HG02981 (cell line): Measurements from ENCODE around the gene HIGD2A.

ENCODE experiments used
- ATAC-seq: cut with Tn5 transposase; IDR thresholded peaks from one replicate; pipeline ENCODE4 v1.9.1; 2021; ENCODE audit warnings: mild to moderate bottlenecking, moderate library complexity; ENCODE audit not compliant: unreplicated experiment

HIGD2A gene

DNA sequence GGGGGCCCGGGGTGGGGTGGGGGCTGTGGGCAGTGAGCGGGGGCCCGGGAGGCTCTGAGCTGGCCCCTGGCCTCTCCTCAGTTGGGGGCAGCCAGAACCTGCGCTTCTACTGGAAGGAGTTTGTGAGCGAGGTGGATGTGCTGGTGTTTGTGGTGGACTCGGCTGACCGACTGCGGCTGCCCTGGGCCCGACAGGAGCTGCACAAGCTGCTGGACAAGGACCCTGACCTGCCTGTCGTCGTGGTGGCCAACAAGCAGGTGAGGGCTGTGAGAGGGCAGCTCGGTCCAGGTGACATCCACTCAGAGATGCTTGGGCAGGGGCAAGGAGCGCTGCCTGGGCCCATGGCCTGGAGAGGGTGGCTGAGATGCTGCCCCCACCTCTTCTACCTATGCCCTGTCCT, 19.8 kb upstream of the HIGD2A start:
- no peak for ATAC-seq

DNA sequence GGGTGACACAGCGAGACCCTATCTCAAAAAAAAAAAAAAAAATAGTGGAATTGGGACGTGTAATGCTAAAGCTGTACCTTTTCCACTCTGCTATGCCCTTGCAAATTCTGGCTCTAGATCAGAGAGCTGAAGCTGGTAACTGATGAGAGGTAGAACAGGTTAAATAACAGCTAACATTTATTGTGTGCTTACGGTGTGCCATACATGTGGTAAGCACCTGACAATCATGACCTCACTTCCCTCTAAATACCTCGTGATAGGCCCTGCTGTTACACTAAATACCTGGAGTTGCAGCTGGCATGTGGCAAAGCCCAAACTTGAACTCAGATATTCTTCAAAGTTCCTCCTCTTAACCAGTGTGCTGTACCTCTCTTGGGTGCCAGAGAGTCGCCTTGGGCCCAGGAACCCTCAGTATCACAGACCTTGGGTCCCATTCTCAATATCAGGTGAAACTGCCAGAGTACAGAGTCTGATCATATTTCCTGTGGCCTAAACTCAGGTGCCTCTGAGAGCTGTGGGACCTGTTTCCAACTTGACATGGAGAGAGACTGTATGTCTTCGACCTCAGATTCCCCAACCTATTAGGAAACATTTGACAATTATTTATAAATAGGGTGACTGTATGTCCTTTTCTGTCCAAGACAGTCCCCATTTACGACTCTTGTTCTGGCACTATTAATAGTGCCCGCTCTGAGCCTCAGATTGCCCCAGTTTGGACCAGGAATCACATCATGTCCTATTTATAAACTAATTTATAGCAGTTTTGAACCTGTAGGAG, 18.4 kb upstream of the HIGD2A start:
- no peak for ATAC-seq

- no peak for ATAC-seq
These were observed 16.7 kb upstream of the HIGD2A start for GRCh38 chr5:176371621-176372539.

- ATAC-seq: no peak
These were observed 15.3 kb upstream of the HIGD2A start for GRCh38 chr5:176373100-176373818.

DNA sequence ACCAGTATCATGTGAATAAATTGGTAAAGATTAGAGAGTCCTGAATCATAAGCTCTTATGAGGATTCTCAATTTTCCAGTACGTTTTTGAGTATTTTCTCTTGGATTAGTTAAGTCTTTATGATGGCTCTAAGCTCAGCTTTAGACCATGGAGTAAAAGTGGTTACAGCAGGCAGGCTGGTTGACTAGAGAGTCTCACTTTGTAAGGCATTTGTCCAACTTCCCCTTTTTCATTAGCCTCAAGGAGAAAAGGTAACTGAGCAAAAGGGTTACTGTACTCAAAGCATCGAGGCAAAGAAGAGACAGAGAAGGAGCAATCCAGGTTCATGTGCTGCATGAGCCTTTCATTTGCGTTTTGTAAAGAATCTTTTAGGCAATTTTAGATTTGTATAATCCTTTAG, 8.7 kb upstream of the HIGD2A start:
- ATAC-seq: peak; percentile 50

DNA sequence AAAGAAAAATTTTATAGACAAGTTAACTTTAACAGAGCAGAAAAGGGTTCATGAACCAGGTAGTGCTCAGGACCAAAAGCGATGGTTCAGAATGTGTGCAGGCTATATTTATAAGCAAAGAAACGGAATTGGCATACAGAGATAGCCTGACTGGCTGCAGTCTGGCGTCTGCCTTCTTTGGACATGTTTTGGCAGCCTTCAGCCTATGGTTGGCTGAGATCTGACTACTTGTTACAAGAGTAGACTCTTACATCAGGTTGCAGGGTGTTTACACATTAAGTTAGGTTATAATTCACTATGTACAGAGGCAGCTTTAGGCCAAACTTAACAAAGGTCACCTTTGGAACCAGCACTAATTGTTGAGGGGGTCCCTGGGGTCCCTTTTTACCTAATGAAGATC, 7.1 kb upstream of the HIGD2A start:
- no peak for ATAC-seq

DNA sequence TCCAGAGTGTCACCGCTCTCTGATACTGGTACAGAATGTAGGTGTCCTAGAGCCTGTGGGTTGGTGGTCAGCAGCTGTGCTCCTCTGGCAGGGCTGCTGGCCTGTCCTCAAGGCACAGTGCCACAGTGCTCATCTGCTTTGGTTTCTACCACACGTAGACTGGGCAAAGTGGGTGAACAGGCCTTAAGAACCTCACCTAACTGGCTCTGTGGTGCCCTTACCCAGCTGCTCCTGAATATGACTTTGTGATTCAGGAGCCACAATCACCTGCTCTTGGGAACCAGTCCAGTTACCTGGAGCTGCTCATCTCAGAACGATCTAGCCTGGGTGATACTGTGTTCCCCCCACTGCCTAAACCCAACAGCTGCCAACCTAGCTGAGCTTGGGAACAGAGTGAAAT, 6.6 kb upstream of the HIGD2A start:
- no peak for ATAC-seq

DNA sequence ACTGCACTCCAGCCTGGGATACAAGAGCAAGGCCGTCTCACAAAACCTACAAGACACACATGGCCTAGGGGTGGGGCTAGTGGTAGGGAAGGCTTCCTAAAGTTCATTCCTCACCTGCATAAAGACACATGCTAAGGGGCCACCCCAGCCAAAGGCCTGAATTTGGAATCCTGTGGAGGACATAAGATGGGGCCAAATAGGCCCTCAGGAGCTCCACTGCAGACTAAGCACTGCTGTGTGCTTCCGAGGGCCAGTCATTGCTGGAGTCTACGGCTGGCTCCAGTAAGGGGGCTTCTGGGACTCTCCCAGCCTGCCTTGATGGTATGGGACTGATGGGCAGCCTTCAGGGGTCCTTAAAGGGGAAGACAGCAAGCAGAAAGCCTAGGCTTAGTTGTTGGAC, 5.8 kb upstream of the HIGD2A start:
- ATAC-seq: no peak

- no peak for ATAC-seq
These were observed 5.2 kb upstream of the HIGD2A start for GRCh38 chr5:176383248-176383905.

- ATAC-seq: no peak
These were observed 4.6 kb upstream of the HIGD2A start for GRCh38 chr5:176383961-176384360.

GRCh38 chr5:176384366-176384930, 4.1 kb upstream of the HIGD2A start:
- no peak for ATAC-seq

DNA sequence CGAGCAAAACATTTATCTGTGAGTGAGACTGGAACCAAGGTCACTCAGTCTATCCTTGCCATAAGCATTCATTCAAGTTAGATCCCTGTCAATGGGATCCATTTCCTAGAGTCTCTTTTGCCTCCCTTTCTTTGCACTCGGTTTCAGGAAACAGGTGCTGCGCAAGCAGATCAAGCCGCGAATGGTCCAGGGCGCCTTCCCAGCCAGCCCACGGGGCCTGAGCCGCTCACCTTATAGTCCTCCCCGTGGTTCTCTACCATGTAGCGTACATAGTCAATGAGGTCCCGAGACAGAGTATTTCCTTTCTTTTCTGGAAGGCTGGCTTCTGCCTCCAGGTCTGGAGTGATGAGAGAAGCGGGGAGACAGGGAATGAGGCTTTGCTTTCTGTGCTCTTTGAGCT, 3.6 kb upstream of the HIGD2A start:
- ATAC-seq: no peak

- no peak for ATAC-seq
These were observed 2.1 kb upstream of the HIGD2A start for GRCh38 chr5:176386491-176386890.

- ATAC-seq: no peak
These were observed 1.1 kb upstream of the HIGD2A start for GRCh38 chr5:176387384-176387925.

DNA sequence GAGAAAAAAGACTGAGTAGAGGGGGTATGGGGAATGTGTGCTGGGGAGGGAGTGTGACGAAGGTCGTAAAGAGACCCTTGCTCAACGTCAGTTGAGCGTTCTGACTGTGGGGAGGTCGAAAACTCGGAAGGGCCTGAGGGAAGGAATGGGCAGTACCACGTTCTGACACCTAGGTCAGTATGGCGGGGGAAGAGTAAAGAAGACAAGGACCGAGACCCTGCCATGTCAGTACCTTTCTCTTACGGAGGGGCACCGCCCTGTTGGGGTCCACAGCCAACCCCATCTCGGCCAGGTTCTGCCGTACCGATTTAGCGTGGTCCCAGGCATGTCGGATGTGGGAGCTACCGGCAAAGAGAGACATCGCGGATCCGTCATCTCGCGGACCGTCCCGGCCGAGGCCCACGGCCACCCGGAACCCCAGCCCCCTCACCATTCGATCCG, 528 bp upstream of the HIGD2A start:
- no peak for ATAC-seq

DNA sequence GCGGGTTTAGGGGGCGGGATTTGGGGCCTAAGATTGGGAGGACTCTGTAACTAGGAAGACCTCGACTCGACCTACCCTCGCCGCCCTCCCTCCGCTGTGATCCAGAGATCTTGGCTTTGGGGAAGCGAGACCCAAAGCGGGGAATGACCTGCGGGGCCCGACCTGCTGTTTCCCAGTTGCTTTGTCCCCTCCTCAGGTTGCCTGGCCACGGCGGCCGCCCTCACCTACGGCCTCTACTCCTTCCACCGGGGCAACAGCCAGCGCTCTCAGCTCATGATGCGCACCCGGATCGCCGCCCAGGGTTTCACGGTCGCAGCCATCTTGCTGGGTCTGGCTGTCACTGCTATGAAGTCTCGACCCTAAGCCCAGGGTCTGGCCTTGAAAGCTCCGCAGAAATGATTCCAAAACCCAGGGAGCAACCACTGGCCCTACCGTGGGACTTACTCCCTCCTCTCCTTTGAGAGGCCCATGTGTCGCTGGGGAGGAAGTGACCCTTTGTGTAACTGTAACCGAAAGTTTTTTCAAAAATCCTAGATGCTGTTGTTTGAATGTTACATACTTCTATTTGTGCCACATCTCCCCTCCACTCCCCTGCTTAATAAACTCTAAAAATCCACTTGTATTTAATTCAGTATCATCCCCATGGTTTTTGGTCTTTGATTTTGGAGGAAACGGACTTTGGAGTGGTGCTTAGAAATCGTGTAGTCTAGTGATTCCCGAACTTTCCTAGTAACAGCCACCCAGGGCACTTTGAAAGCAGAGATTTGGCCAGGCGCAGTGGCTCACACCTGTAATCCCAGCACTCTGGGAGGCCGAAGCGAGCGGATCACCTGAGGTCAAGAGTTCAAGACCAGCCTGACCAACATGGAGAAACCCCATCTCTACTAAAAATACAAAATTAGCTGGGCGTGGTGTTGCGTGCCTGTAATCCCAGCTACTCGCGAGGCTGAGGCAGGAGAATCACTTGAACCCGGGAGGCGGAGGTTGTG, 878 bp downstream of the HIGD2A start:
- peak; percentile 29 for ATAC-seq

DNA sequence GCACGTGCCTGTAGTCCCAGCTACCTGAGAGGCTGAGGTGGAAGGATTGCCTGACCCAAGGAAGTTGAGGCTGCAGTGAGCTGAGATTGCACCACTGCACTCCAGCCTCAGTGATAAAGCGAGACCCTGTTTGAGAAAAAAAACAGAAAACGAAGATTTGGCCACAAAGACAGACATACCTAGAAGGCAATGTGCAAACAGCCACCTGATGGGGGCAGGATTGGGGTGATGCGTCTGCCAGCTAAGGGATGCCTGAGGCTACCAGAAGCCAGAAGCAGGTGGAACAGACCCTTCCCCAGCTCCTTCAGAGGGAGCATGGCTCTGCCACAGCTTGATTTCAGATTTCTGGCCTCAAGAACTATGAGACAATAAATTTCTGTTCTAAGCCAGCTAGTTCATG, 2.9 kb downstream of the HIGD2A start:
- ATAC-seq: no peak

DNA sequence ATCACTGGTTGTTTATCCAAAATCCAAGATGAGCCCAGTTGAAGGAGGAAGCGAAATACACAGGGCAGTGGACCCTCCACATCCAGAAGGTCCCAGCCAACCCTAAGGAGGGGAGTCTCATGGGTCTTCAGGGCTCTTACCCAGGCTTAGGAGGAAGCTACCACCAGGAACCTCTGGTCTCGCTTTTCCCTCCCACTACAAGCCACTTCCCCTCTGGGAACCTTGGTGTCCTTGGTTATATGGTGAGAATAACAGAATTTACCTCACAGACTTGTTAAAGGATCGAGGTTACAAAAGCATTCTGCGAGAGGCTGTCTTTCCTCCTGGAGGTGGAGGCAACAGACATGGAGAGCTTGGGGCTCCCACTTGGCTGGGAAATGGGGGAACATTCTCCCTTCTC, 3.4 kb downstream of the HIGD2A start:
- ATAC-seq: no peak

GRCh38 chr5:176392526-176392925, 4.0 kb downstream of the HIGD2A start:
- ATAC-seq: no peak
